Stimulated activated CD4-positive, alpha-beta T cell treated with anti-CD3 and anti-CD28 coated beads, TNF-alpha, amount 100 ng/mL, for 1 hour (primary cell): Measurements from ENCODE around the gene RNF220.

ENCODE experiments used
- DNase-seq, 3 donors: peaks; one replicate each; pipeline ENCODE4 v3.0.0-alpha.2; 2020; ENCODE audit warnings: low read depth in 3 of 3, low spot score in 1 of 3

RNF220 gene

DNA sequence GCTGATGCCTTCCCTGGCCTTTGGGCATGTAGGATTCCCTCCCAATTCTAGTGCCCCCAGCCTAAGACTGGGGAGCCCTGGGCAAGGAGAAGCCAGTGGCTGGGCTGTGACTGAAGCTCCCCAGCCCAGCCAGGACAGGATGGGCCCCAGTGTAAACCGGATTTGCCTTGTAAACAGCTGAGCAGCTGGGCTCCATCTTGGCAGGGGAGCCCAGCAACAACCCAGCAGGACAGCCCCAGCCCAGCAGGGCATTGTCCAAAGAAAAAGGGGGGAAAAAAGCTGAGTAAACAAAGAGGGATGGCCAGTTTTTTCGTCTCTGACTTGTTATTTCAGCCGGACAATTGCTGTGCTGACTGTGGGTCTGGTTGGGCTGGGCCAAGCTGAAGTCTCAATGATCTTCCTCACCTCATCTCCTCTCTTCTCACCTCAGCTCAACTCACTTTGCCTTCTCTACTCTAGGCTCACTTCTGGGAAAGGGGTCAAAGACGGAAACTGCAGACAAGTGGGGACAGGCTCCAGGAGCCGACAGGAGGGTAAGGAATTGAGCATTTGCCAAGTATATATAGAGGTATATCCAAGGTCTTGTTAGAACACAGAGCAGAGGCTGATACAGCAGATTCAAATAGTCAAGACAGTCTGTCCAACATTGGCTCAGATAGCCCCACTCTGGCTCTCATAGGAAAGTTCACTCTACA, 171.5 kb downstream of the RNF220 start:
- no peak for DNase-seq

DNA sequence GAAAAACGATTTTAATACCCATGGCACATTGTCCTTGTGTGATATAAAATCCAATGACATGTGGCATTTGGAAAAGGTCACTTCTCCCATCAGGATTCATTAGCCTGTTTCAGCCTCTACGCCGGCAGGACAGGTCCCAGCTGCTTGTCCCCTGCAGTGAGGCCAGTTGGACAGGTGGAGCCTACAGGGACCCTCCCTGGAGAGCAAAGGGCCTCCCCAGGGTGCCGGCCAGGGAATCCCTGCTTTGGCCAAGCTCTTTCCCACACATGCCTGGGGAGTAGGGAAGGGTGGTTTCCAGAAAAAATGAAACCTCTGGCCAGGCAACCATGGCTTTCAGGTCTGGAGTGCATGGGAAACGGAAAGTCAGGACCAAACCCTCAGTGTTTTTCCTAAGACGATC, 176.2 kb downstream of the RNF220 start:
- DNase-seq: no peak

DNA sequence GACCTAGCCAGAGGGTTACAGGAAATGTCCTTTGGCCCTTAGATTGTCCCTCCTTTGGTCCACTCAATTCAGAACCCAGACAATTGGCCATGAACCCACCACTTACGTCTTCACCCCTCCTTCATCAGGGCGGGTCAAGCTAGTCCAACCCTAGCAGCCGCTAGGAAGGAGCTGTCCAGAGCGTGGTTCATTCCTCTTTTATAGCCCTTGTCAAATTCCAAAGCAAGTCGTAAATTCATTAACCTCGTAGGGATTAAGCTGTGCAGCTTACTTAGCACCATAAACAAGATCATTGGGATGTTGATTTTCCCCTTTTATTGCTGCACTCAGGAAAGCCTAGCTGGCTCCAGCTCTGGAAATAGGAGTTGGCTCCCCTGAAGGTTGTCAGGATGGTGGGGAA, 179.1 kb downstream of the RNF220 start:
- DNase-seq: no peak

GRCh38 chr1:44585315-44585920, 180.4 kb downstream of the RNF220 start:
- no peak for DNase-seq

DNA sequence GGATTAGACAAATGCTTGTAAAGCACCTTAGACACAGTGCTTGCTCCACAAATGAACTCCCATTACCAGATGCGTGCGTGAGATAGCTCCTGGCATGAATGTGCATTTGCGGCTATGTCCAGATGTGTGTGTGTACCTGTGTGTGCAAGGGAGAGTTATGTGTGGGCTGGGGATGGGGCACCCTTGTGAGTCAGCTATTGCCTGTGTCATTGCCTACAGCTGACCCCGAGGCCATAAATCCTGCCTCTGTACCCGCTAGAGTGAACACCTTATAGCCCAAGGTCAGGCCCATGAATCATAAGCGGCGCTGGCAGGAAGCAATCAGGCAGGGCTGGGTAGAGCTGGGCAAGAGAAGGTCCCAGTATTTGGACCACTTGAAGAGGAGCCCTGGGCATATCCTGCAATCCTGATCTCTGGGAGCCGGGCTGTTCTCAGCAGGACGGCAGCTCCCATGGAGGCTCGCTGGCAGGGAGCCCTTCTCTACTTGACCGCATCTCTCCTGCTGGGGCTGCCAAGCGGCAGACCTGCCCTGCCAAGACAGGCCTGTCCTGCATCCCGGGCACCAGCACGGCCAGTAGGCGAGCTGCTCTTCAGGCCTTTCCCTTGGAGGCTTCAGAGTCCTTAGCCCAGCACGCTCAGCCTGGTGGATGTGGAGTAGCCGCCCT, 182.9 kb downstream of the RNF220 start:
- no peak for DNase-seq

- DNase-seq: no peak
Observed at GRCh38 chr1:44588551-44589210, 183.6 kb downstream of the RNF220 start.

DNA sequence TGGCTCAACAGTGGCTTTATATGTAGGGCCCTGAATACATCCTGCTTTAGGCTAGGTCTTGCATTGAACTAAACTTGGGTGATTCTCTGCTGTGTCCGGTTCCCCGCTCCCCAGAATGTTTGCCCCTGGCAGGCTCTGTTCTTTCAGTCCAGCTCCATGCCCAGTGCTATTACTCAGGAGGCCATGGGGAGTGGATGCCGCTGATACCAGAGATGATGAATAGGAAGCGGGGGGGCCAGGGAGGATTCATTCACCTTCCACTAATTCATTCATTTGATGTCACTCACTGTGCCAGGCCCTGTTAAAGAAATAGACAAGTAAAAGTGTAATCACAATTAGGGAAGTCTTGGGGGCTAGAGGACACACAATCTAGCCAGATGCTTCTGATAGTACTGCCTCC, 185.4 kb downstream of the RNF220 start:
- DNase-seq: no peak

GRCh38 chr1:44591381-44591780, 186.3 kb downstream of the RNF220 start:
- no peak for DNase-seq

- no peak for DNase-seq
Observed at GRCh38 chr1:44592208-44593145, 187.4 kb downstream of the RNF220 start.

- DNase-seq: no peak
Observed at GRCh38 chr1:44594353-44594752, 189.3 kb downstream of the RNF220 start.

DNA sequence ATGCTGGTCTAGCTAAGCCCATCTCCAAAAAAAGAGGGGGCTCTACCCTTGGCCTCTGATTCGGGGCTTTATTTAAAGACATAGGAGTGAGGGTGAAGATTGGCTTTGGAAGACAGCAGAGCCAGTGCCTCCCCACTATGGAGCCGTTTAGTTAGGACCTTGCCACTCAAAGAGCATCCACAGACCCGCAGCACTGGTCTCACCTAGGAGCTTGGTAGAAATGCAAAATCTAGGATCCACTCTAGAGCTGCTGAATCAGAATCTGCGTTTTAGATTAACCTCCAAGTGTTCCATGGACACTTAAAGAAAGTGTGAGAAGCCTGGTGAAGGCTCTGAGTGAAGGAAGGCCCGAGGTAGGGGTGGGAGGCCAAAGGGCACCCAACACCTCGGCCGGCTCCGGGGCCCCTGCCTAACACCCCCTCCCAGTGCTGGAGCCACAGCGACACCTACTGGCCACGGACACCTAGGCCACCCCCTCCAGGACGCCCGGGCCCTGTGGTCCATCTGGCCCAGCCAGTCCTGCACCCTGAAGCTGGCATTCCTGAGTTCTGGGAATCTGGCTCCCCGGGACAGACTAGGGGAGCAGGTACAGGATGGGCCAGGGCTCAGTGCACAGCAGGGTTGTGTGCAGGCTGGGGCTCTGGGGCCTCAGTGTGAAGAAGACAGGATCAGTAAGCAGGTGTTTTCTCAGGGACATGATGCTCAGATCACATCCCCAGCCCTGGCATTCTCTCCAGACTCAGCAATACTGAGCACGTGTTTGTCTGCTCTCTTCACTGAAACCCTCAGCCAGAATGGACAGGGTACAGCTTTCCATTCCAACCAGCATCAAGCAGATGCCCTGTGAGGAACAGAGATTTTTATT, 190.0 kb downstream of the RNF220 start:
- DNase-seq: peak; percentile 27 to 78 (median 49)

- no peak for DNase-seq
Observed at GRCh38 chr1:44596511-44596910, 191.5 kb downstream of the RNF220 start.

DNA sequence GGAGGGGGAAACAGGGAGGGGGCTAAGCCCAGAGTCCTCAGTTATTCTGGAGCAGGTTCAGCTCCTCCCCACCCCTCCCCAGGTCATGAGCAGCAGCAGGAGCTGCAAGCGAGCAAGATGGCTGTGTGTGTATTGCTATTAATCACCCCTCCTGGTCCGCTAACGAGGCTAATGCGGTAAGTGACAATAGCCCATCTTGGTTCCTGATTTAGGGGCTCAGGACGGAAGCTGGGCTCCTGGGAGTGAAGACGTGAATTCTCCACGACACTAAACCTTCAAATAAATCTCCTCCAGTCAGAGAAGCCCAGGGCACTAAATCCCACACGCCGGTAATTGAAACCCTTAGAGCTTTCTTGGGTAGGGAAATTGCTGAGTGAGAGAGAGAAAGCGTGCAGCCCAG, 193.1 kb downstream of the RNF220 start:
- no peak for DNase-seq

DNA sequence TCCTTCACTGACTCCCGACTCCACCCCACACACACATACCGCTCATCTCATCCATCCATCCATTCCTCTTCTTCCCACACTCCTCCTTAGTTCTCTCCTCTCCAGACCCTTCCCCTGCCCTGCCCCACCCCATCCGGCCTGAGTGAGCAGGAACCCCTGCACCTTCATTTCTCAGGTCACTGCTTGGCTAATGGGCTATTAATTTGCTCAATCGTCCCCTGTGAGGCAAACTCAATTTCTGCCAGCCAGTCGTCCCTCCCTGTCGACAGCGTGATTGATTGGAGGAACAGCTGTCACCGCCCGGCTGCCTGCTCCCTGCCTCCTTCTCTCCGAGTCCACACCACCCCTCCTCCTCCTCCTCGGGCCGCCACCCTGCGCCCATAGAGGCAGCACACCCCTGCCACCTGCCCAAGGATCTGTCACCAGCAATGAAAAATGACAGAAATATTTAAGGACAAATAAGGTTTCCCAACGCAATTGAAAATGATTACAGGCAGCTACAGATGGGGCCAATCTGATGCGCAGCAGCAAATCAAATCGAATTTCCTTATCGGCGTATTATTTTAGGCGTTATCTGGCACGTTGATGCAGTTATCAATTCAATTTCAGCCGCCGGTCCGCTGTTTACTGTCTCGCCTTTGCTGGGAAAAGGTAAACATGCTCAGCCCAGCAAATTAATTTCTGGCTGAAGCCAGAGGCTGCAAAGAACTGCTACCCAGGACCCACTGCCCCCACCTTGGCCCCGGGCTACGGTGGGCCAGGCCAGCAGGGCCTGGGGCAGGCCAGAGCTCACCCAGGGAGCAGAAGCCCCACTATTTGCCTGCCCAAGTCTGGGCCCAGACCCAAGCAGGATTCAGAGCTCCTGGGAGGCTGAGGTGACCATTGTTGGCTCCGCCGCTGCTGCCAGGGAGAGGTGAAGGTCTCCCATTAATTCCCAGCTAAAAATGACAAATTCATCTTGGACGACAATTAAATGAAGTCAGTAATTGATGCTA, 197.9 kb downstream of the RNF220 start:
- DNase-seq: no peak

GRCh38 chr1:44603718-44604117, 198.7 kb downstream of the RNF220 start:
- DNase-seq: no peak

GRCh38 chr1:44604157-44604955, 199.3 kb downstream of the RNF220 start:
- no peak for DNase-seq

DNA sequence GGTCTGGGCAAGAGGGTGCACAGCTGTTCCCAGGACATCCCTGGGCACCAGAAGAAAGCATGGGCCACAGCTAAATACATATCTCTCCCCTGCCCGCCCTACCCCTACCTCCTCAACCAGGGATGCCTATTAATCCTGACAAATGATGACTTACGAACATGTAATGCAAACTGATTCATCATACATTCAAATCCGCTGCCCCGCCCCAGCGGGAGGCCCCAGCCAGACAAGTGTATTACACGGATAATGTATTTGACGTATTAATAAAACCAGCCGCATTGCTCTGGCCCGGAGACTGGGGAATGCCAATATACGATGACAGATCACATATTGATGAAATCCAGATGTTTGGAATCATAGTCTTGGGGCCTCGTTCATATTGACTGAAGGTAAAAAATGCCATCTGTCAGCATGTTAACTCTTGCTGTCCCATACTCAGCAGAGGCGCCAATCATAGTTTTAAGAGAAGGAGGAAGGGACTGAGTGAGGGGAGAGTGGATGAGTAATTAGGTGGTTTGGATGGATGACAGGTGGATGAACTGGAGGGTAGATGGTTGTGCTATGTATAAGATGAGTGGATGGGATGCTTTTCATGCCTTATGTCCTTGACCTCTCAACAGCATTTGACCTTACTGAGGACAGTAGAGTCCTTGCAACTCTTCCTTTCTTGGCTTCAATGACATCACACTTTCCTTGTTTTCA, 201.0 kb downstream of the RNF220 start:
- no peak for DNase-seq
